Fibroblast of peridontal ligament (primary cell): ENCODE data around the gene HTR1E.
"Not testable (repeated sequence)": the region's sequence is repeated elsewhere in the genome, so short reads cannot be mapped to it uniquely, and the experiment has no call there.

ENCODE experiments used
- DNase-seq: peaks from one replicate; pipeline ENCODE4 v3.0.0-alpha.2; 2010; ENCODE audit errors: extremely low read depth

The HTR1E gene

DNA sequence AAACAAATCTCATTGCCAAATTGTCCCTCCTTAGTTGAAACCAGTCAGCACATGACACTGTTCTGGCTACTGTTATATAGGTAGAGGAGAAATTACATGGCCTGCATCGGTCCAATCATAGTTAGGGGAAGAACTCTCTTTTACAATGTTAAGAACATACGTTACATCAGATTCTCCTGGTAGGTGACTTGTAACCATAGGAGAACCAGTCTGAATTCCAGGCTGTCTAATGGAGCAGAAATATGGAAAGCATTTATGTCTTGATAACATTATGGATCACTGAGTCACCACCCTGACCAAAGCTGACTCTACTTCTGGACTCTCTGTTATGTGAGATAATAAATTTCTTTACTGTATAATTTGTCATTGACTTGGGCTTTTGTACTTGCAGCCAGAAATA, 40.9 kb downstream of the HTR1E start:
- DNase-seq, result no peak

DNA sequence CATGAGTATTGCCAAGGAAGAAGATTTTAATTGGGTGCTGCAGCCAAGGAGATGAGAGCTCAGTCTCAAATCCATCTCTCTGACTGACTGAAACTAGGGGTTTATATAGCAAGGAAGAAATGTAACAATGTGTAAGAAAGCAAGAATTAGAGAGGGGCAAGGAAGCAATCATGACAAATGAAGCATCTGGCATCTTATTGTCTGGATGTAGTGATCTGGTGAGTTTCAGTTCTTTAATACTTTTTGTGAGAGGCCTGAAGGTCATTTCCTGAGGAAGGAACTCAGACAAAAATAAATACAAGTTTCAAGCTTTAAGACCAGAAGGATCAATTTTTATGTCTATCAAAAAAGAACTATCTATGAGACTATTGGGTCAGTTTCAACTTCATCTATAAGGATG, 64.2 kb downstream of the HTR1E start:
- DNase-seq, result no peak

DNA sequence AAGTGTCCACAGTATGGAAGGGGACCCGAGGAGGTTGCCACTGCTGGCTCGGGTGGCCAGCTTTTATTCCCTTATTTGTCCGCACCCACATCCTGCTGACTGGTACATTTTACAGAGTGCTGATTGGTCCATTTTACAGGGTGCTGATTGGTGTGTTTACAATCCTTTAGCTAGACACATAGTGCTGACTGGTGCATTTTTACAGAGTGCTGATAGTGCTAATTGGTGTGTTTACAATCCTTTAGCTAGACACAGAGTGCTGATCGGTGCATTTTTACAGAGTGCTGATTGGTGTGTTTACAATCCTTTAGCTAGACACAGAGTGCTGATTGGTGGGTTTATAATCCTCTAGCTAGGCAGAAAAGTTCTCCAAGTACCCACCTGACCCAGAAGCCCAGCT, 65.1 kb downstream of the HTR1E start:
- not testable (repeated sequence) for DNase-seq

DNA sequence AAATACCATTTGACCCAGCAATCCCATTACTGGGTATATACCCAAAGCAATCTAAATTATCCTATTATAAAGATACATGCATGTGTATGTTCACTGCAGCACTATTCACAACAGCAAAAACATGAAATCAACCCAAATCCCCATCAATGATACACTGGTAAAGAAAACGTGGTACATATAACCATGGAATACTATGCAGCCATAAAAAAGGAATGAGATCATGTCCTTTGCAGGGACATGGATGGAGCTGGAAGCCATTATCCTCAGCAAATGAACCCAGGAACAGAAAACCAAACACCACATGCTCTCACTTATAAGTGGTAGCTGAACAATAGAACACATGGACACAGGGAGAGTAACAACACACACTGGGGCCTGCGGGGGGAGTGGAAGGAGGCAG, 69.2 kb downstream of the HTR1E start:
- DNase-seq, result not testable (repeated sequence)

DNA sequence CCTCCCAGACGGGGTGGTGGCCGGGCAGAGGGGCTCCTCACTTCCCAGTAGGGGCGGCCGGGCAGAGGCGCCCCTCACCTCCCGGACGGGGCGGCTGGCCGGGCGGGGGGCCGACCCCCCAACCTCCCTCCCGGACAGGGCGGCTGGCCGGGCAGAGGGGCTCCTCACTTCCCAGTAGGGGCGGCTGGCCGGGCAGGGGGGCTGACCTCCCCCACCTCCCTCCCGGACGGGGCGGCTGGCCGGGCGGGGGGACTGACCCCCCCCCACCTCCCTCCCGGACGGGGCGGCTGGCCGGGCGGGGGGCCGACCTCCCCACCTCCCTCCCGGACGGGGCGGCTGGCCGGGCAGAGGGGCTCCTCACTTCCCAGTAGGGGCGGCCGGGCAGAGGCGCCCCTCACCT, 72.3 kb downstream of the HTR1E start:
- not testable (repeated sequence) for DNase-seq

DNA sequence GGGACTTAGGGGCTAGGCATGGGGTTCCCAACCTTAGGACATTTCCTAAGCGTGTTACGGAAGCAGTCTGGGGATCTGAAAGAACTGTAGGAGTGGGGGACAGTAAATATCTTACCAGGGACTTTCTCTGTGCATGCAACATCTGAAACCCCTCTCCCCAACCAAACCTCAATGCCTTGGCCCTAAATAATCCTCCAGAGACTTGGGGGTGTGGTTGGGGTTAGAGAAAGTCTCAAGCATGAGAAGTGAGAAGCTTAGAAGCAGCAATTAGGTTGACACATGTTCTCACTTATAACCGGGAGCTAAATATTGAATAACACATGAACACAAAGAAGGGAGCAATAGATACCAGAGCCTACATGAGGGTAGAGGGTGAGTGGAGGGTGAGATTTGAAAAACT, 74.7 kb downstream of the HTR1E start:
- DNase-seq, result no peak

DNA sequence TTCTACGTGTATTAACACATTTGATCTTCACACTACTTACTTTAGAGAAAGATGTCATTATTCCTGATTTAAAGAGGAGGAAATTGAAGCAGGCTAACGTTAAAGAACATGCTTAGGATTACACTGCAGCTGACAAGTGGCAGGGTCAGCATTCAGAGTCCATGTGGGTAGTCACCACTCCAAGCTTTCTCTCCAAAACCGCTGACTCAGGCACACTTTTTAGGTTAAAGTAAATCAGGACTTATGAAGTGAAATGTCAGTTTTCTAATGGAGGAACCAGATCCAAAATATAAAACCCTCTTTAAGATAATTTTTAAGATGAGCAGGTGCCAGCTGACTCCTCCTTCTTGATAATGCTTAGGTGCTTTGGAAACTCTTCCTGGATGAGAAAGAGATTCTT, 75.4 kb downstream of the HTR1E start:
- no peak for DNase-seq

DNA sequence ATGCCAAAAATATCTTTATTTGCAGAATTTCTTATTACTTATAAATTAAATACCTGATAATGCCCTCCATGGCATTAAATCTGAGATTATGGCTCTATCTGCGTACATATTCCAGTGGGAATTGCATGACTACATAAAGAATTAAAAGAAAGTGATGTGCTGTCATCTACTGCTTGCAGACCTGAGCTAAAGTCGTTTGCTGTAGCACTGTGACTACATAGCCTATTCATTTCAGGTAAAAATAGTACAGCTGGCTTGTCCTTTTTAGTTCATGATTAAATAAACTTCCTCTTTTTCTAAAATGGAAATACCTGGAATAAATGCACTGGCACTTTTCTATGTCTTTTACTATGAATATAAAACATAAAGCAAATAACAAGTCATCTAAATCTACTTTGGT, 79.4 kb downstream of the HTR1E start:
- no peak for DNase-seq

DNA sequence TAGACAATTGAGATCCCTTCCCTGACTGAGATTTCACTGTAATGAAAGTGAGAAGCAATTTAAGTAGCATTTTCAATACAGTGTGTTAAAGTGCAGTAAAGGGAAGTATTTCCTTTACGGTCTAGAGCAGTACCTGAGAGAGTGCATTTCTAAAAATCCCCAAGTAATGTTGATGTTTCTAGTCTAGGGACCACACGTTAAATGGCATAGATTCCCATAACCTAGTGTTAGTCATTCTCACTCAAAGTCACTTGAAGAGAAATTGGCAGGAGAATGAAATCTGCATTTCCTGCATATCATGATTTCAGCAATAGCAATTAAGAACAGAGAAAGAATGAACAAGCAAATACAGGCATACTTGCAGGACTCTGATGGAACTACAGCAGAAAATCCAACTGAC, 89.7 kb downstream of the HTR1E start:
- no peak for DNase-seq

DNA sequence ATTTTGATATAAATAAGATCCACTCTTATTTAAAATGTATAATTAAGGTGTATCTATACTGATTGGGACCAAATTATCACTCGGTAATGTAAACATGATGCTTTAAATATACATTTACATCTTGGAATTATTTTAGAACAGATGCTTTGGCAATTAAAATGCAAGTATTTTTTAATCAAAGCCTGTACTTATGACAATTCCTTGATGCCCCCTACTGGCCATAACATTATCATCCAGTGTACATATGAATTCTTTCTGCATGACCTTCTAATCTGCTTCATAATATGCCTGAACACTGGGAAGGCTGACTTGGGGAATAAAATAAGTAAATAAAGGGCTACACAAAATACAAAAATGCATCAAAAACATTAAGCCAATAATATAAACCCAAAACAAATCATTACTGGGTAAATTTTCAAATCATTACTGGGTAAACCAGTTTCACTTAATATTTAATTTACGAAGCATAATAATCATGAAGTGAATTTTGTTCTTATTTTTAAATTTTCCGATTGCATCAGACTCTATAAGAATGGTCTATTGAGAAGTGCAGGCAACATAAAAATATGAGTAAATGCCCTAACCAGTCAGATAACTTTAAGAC, 92.5 kb downstream of the HTR1E start:
- DNase-seq, result peak; percentile 79

DNA sequence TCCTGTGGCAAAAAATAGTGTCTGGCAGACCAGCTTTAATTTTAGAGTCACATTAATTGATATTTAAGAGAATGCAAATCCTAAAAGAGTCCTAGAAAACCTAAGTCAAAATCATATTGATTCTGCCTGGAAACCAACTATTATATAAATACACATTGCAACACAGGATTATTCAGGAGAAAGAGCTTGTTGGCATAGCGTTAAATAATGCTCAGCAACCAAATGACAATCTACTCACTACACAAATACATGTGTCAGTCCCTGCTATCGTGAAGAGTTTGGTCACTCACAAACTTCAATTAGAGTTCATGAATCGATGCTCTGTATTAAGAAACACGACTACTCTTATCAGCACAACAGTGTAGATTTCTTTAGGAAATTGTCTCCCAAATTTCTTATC, 103.4 kb downstream of the HTR1E start:
- DNase-seq, result no peak

DNA sequence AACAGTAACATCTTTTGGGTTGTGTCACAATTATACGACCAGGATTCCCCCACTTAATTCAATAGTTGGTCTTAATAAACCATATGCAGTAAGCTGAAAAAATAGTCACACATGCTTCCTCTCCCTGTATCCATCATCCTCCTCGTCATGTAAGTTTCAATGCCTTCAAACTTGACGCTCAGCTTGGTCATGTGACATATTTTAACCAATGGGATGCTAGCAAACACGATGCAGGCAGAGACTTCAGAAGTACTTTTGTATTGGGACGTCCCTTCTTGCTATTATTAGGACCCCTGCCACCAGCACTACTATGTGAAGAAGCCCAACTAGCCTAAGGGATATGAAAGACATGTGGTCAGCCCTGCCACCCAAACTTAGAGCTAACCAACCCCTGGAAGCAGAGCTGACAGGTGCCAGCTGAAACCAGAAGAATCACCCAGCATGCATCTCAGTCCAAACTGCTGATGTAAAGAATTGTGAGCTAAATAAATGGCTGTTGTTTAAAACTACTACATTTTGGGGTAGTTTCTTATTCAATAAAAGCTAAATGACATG, 108.3 kb downstream of the HTR1E start:
- DNase-seq, result no peak

DNA sequence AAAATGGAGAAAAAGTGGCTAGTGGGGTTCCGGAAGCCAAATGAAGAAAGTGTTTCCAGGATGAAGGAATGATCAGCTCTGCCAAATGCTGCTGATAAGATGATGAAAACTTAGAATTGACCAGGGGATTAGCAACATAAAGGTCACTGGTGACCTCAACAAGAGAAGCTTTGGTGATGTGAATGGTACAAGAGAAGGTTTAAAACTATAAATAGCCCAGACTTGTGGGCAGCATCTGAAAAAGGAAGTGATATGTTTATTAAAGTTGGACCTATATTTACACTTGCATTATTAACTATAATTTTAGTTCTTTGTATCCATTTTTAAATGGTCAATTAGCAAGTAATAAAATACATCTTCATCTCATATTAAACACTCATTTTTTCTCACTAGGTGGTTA, 112.5 kb downstream of the HTR1E start:
- no peak for DNase-seq

DNA sequence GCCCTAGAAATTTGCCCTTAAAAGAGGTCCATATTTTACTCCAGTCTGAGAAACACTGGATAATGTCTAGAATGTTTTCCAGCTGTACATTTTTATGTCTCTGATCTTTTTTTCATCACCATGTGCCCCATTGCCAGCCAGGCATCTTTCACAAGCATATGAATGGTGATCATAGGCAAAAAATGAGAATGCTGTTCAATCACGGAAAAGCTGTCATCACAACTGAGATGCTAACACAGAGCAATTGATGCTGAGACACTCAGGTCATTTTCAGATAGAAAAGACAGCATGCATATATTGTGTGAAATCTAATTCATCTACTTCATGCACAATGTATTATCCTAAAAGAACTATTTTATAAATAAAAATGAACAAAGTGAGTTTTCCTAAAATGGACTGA, 116.0 kb downstream of the HTR1E start:
- DNase-seq, result no peak

DNA sequence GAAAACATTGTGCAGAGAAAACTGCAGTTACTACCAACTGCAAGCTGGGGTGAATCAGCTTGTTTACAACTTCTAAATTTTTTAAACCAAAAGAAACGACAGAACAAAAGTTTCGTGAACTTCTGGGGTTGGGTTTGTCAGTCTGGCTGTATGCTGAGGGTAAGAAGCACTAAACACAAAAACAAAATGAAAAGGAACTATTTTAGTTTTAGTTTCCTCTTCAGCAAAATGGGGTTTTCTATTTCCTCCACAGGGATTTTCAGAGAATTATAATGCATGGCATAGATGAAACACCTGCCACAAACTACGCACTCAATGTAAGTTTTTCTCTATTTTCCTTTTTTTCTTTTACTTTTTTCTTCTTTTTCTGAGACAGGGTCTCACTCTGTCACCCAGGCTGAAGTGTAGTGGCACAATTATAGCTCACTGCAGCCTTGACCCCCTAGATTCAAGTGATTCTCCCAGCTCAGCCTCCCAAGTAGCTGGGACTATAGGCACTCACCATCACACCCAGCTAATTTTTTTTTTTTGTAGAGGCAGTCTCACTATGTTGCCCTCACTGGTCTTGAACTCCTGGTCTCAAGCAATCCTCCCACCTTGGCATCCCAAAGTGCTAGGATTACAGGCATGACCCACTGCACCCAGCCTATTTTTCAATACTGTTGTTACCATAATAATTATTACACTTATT, 117.0 kb downstream of the HTR1E start:
- DNase-seq, result no peak

DNA sequence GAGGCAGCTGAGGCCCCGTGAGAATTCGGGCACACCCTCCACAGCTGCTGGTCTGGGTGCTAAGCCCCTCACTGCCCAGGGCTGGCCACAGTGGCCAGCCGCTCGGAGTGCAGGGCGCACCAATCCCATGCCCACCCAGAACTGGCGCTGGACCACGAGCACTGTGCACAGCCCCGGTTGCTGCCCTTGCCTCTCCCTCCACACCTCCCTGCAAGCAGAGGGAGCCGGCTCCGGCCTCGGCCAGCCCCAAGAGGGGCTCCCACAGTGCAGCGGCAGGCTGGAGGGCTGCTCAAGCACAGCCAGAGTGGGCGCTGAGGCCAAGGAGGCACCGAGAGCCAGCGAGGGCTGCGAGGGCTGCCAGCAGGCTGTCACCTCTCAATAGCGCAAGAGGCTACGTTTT, 122.6 kb downstream of the HTR1E start:
- DNase-seq, result no peak

DNA sequence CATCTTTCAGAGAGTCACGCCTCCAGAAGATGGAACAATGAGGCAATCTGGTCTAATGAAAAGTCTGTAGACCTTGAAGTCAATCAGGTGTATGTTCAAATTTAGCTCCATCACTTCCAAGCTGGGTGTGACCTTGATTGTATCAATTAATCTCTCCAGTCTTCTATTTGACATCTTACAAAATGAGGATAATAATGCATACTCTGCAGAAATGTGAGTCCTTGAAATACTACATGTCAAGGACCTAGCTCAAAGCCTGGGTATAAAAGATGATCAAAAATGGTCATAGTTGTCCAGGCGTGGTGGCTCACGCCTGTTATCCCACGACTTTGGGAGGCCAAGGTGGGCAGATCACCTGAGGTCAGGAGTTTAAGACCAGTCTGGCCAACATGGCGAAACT, 127.8 kb downstream of the HTR1E start:
- DNase-seq, result no peak
